ENCODE measurements around the gene DTD2. TPM values are rescaled to one million over a fixed set of nuclear protein-coding genes. Genes with fewer than 3 reads are reported as not detected.

Gene DTD2
- total and polyA plus RNA-seq, 2 of the 4 experiments (the other 2 are of a cell fraction) = 16.9 to 24.9 TPM

DNA sequence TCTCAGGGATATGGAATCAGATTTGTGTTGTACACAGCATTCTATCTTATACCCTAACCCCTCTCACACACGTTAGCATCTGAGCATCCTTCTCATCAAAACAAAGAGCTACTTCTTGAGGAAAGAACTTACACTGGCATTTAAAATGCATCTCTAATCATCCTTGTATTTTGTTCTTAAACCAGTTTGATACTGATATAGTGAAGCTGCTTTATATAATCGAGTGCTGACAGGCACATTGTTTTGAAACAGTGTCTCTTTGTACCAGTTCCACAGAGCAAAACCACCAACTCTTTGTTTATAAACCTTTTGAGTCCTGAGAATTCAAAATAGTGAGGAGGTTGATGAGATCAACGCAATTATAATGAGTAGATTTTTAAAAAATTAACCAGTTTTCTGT is 21.7 kb upstream of the DTD2 start:
- H2BK15ac ChIP-seq (ENCODE audit: low read depth, low read length) = no peak overlapping the region
- H3K23ac ChIP-seq (ENCODE audit: low read depth, low read length) = no peak overlapping the region
- ChIA-PET POLR2A (ENCODE audit: unreplicated experiment) (no interaction called here), CTCF (interaction anchor here (0.6 kb wide), 1 partner anchor 286 kb away, joined by 3 read pairs; no protein-coding TSS in a partner anchor)
- H3K4ac ChIP-seq (ENCODE audit: low read depth, low read length) = no peak overlapping the region
- H3K56ac ChIP-seq (ENCODE audit: extremely low read depth, insufficient read depth, low read length) = no peak overlapping the region
- no peak overlapping the region for H2AK5ac ChIP-seq (ENCODE audit: low read depth, low read length)
- no CpG with 5 or more reads among the region's 3 CpGs for WGBS, 2 experiments (ENCODE audit: extremely low coverage in 2 of 2, insufficient read length in 1 of 2)
- H2BK5ac ChIP-seq (ENCODE audit: low read depth, low read length, poor library complexity, severe bottlenecking) = no peak overlapping the region
- no peak overlapping the region for H3K9ac ChIP-seq (ENCODE audit: low read depth, low read length)
- dilution Hi-C loops (cut with HindIII; ENCODE audit: low sequenced_read_pairs, unreplicated experiment) (no loop called here), intact Hi-C loops (cut with micrococcal nuclease) (no loop called here), in situ Hi-C loops (cut with MboI; ENCODE audit: low sequenced_read_pairs) (no loop called here)
- H3K4me1 ChIP-seq (ENCODE audit: control insufficient read depth, insufficient read depth, low read length) = no peaks in the 10 kb centered on the region
- H2BK120ac ChIP-seq (ENCODE audit: low read depth, low read length) = no peak overlapping the region
- no peaks in the 10 kb centered on the region for H3K9me1 ChIP-seq (ENCODE audit: insufficient read depth, low read length)
- H3K36me3 ChIP-seq (ENCODE audit: control insufficient read depth, insufficient read depth, low read length) = no peaks in the 10 kb centered on the region
- no peak overlapping the region for H2AFZ ChIP-seq (replicated peaks; ENCODE audit: low read length, poor library complexity)
- ATAC-seq (ENCODE audit: low read depth) = no peak
- H4K91ac ChIP-seq (ENCODE audit: insufficient read depth, low read depth, low read length) = no peak overlapping the region
- no peak overlapping the region for H3K18ac ChIP-seq (ENCODE audit: low read depth, low read length)
- H3K27me3 ChIP-seq (ENCODE audit: control insufficient read depth, insufficient read depth, low read length) = peaks cover 8% of the 10 kb centered on the region
- H2BK20ac ChIP-seq (ENCODE audit: low read depth, low read length) = no peak overlapping the region
- H4K5ac ChIP-seq (ENCODE audit: low read depth, low read length) = no peak overlapping the region
- DNase-seq = no peak
- BruUV-seq (replicated peaks) = no TSS peak
- no peak overlapping the region for H3K14ac ChIP-seq (replicated peaks; ENCODE audit: low read depth, low read length)
- TF ChIP-seq CEBPB (IDR thresholded peaks at IDR 0.05; ENCODE audit: low read depth, low read length) (no peak), RAD21 (IDR thresholded peaks at IDR 0.05; ENCODE audit: low read length) (no peak), POLR2A (IDR thresholded peaks at IDR 0.05; ENCODE audit: low read depth, low read length) (no peak), NFE2L2 (IDR thresholded peaks at IDR 0.05; ENCODE audit: low read depth, low read length) (no peak), MAFK (IDR thresholded peaks at IDR 0.05; ENCODE audit: low read depth, low read length) (no peak), CHD1 (IDR thresholded peaks at IDR 0.05; ENCODE audit: low read depth, low read length) (no peak), MXI1 (IDR thresholded peaks at IDR 0.05; ENCODE audit: borderline replicate concordance, low read depth, low read length) (no peak), RFX5 (IDR thresholded peaks at IDR 0.05; ENCODE audit: low read depth, low read length) (no peak), SMC3 (IDR thresholded peaks at IDR 0.05; ENCODE audit: low read depth, low read length) (no peak), BHLHE40 (IDR thresholded peaks at IDR 0.05; ENCODE audit: low read depth, low read length) (no peak), RCOR1 (IDR thresholded peaks at IDR 0.05; ENCODE audit: insufficient replicate concordance, low read length) (no peak), FOS (IDR thresholded peaks at IDR 0.05; ENCODE audit: low read depth, low read length) (no peak), MAZ (IDR thresholded peaks at IDR 0.05; ENCODE audit: borderline replicate concordance, low read depth, low read length) (no peak)
- TF ChIP-seq, protein P1, sequence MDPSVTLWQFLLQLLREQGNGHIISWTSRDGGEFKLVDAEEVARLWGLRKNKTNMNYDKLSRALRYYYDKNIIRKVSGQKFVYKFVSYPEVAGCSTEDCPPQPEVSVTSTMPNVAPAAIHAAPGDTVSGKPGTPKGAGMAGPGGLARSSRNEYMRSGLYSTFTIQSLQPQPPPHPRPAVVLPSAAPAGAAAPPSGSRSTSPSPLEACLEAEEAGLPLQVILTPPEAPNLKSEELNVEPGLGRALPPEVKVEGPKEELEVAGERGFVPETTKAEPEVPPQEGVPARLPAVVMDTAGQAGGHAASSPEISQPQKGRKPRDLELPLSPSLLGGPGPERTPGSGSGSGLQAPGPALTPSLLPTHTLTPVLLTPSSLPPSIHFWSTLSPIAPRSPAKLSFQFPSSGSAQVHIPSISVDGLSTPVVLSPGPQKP (IDR thresholded peaks at IDR 0.05; ENCODE audit: borderline replicate concordance, low read depth, low read length) = no peak
- TF ChIP-seq, protein P2, sequence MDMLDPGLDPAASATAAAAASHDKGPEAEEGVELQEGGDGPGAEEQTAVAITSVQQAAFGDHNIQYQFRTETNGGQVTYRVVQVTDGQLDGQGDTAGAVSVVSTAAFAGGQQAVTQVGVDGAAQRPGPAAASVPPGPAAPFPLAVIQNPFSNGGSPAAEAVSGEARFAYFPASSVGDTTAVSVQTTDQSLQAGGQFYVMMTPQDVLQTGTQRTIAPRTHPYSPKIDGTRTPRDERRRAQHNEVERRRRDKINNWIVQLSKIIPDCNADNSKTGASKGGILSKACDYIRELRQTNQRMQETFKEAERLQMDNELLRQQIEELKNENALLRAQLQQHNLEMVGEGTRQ (IDR thresholded peaks at IDR 0.05; ENCODE audit: low read depth, low read length) = no peak
- TF ChIP-seq, protein P3, sequence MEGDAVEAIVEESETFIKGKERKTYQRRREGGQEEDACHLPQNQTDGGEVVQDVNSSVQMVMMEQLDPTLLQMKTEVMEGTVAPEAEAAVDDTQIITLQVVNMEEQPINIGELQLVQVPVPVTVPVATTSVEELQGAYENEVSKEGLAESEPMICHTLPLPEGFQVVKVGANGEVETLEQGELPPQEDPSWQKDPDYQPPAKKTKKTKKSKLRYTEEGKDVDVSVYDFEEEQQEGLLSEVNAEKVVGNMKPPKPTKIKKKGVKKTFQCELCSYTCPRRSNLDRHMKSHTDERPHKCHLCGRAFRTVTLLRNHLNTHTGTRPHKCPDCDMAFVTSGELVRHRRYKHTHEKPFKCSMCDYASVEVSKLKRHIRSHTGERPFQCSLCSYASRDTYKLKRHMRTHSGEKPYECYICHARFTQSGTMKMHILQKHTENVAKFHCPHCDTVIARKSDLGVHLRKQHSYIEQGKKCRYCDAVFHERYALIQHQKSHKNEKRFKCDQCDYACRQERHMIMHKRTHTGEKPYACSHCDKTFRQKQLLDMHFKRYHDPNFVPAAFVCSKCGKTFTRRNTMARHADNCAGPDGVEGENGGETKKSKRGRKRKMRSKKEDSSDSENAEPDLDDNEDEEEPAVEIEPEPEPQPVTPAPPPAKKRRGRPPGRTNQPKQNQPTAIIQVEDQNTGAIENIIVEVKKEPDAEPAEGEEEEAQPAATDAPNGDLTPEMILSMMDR (conservative IDR thresholded peaks at IDR 0.05; ENCODE audit: low read depth, low read length) = no peak
- no peaks in the 10 kb centered on the region for H3K9me3 ChIP-seq (ENCODE audit: control insufficient read depth, insufficient read depth, low read length)
- H4K20me1 ChIP-seq (ENCODE audit: insufficient read depth, low read length) = no peaks in the 10 kb centered on the region
- no peak overlapping the region for H3K4me2 ChIP-seq (ENCODE audit: low read depth, low read length)
- no peaks in the 10 kb centered on the region for H3K79me1 ChIP-seq (ENCODE audit: low read depth in 1 of 2, low read length in 2 of 2)
- no peak overlapping the region for H3K27ac ChIP-seq (ENCODE audit: insufficient read depth, low read length)
- H3K4me3 ChIP-seq (ENCODE audit: insufficient read depth, low read depth, low read length) = no peak overlapping the region
- no peak overlapping the region for H2AK9ac ChIP-seq (replicated peaks; ENCODE audit: low read depth, low read length, poor library complexity)
- no peak overlapping the region for H4K8ac ChIP-seq (ENCODE audit: low read depth in 2 of 2, low read length in 2 of 2)
